DMS 273 (cell line): ENCODE results near the gene FGF3.

Experiments
- DNase-seq: peaks from one replicate; lab custom pipeline; 2025; ENCODE audit not compliant: unreplicated experiment; lab: John Stamatoyannopoulos, UW

The FGF3 gene

GRCh38 chr11:69844396-69844795 is 25.2 kb upstream of the FGF3 start:
- no peak for DNase-seq

- no peak for DNase-seq
Observed at GRCh38 chr11:69843529-69843921, 24.3 kb upstream of the FGF3 start.

GRCh38 chr11:69842746-69843528 is 23.7 kb upstream of the FGF3 start:
- DNase-seq = no peak

- peak; percentile 14 for DNase-seq
Observed at GRCh38 chr11:69841859-69842698, 22.9 kb upstream of the FGF3 start.

- no peak for DNase-seq
Observed at GRCh38 chr11:69841170-69841858, 22.1 kb upstream of the FGF3 start.

- DNase-seq = no peak
Observed at GRCh38 chr11:69840371-69841169, 21.4 kb upstream of the FGF3 start.

- DNase-seq = no peak
Observed at GRCh38 chr11:69839516-69839915, 20.3 kb upstream of the FGF3 start.

- DNase-seq = no peak
Observed at GRCh38 chr11:69837791-69838190, 18.6 kb upstream of the FGF3 start.

GRCh38 chr11:69836401-69836800 is 17.2 kb upstream of the FGF3 start:
- DNase-seq = no peak

- no peak for DNase-seq
Observed at GRCh38 chr11:69834811-69835800, 15.9 kb upstream of the FGF3 start.

GRCh38 chr11:69834251-69834650 is 15.0 kb upstream of the FGF3 start:
- DNase-seq = no peak

GRCh38 chr11:69832561-69833413 is 13.6 kb upstream of the FGF3 start:
- no peak for DNase-seq

GRCh38 chr11:69831985-69832384 is 12.8 kb upstream of the FGF3 start:
- DNase-seq = no peak

- no peak for DNase-seq
Observed at GRCh38 chr11:69830086-69830485, 10.9 kb upstream of the FGF3 start.

- DNase-seq = no peak
Observed at GRCh38 chr11:69828971-69829344, 9.7 kb upstream of the FGF3 start.

GRCh38 chr11:69828276-69828970 is 9.2 kb upstream of the FGF3 start:
- DNase-seq = no peak

GRCh38 chr11:69826773-69827172 is 7.6 kb upstream of the FGF3 start:
- DNase-seq = no peak

- no peak for DNase-seq
Observed at GRCh38 chr11:69825941-69826340, 6.7 kb upstream of the FGF3 start.
